ENCODE measurements around the gene TMEM203.

DNA sequence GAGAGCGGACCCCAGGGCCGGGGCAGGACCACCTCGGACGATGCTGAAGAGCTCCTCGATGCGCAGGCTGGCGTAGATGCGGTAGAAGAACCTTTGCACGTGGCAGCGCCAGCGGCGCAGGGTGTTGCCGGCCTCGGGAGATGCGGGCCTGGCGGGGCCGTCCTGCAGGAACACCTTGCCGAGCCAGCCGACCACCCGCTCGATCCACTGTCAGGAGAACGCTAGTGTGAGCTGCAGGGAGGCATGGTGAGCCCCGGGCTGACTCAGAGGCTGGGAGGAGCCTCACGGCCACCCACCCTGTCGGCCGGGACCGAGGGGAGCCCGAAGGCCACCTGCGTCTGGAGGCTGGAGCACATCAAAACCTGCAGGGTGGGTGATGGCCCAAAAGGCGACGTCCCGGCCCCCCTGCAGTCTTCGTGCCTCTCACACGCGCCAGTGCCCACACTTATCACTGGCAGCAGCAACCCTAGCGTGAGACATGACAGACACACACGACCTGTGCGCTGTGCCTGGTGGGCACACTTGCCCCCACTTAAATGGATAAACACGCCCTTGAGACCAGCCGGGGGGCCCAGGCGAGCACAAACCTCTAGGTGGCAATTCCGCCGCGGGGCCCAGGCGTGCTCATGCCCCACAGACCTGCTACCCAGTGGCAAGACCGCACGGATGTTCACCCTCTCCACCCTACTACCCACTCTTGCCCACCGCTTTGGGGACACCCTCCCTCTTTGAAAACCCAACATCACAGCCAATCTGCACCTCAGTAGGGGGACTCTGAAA, 20.4 kb downstream of the TMEM203 start:
- TF ChIP-seq CTCF (IDR thresholded peaks at IDR 0.05) (no peak), POLR2A (IDR thresholded peaks at IDR 0.05) (no peak)
